Uterus (tissue), 4 donors: ENCODE data around the gene PPP2R2C. TPM values are rescaled to one million over a fixed set of nuclear protein-coding genes. Genes with fewer than 3 reads are reported as not detected.

Experiments
- DNase-seq, 2 donors: peaks; one replicate each; pipeline ENCODE4 v3.0.0-alpha.2; 2019 to 2020
- H3K27ac ChIP-seq, 2 donors: fragments of 200-600 bp; sonication (generic); 1 replicate in 1 of 2; 2 replicates in 1 of 2; pipeline ENCODE4 v1.5.1; 2016 to 2018
- H3K27me3 ChIP-seq, 2 donors: fragments of 200-600 bp; sonication (generic); one replicate each; pipeline ENCODE4 v1.5.1; 2018 to 2019; ENCODE audit warnings: control low read depth in 1 of 2
- H3K36me3 ChIP-seq, 2 donors: fragments of 200-600 bp; sonication (generic); one replicate each; pipeline ENCODE4 v1.5.1; 2019; ENCODE audit warnings: control low read depth in 1 of 2
- H3K4me1 ChIP-seq, 2 donors: fragments of 200-600 bp; sonication (generic); one replicate each; pipeline ENCODE4 v1.5.1; 2018 to 2019; ENCODE audit warnings: control low read depth in 1 of 2
- H3K4me3 ChIP-seq, 2 donors: fragments of 200-600 bp; sonication (generic); 1 replicate in 1 of 2; 2 replicates in 1 of 2; pipeline ENCODE4 v1.5.1; 2018 to 2019; ENCODE audit warnings: mild to moderate bottlenecking in 1 of 2
- H3K9me3 ChIP-seq, 2 donors: fragments of 200-600 bp; sonication (generic); one replicate each; pipeline ENCODE4 v1.5.1; 2019; ENCODE audit warnings: control low read depth in 1 of 2
- CTCF ChIP-seq, 4 experiments: fragments of 200-600 bp in 2 of 4; fragments of 450-650 bp in 2 of 4; sonication (generic) in 2 of 4; IDR thresholded peaks; one replicate each; pipeline ENCODE4 v1.5.1; 2016 to 2019; ENCODE audit warnings: antibody characterized with exemption in 4 of 4, mild to moderate bottlenecking in 2 of 4, moderate library complexity in 1 of 4
- POLR2A ChIP-seq, 2 donors: fragments of 450-650 bp; IDR thresholded peaks; one replicate each; pipeline ENCODE4 v1.6.1; 2016; ENCODE audit warnings: antibody characterized with exemption in 2 of 2, mild to moderate bottlenecking in 1 of 2, moderate library complexity in 1 of 2
- intact Hi-C: fragments of 100-400 bp; cut with DNase I; formaldehyde crosslinking; loops from one replicate; pipeline ENCODE4 v1.15.1; 2023; ENCODE audit warnings: low total_unique reads
- total RNA-seq, 4 donors: library from RNA; depleted of rRNA in 3 of 4; stranded (reverse); fragments of >200 nt in 3 of 4; gene quantifications; one replicate each; pipeline versions ENCODE4 v1.1.0 to v1.2.4, GENCODE V29; 2014 to 2023
- donor health status: DM: yes; HTN: yes; CAD: no.

Gene PPP2R2C
- total RNA-seq, 4 donors from 2014 or later: 2.9 to 49.1 (median 27.3) TPM

- no peaks in the 10 kb centered on the region for H3K36me3 ChIP-seq
- no peaks in the 10 kb centered on the region for H3K4me1 ChIP-seq
- no peaks in the 10 kb centered on the region for H3K27me3 ChIP-seq
- no peaks in the 10 kb centered on the region for H3K9me3 ChIP-seq
- no peak overlapping the region for H3K27ac ChIP-seq
- intact Hi-C loops: no loop called here
- no peak overlapping the region for H3K4me3 ChIP-seq
- TF ChIP-seq POLR2A (IDR thresholded peaks at IDR 0.05) (no peak), CTCF (IDR thresholded peaks at IDR 0.05) (no peak)
- no peak for DNase-seq
These were observed 26.8 kb upstream of the PPP2R2C start for GRCh38 chr4:6499238-6499600.

GRCh38 chr4:6498511-6499237 lies 26.3 kb upstream of the PPP2R2C start:
- H3K4me1 ChIP-seq: no peaks in the 10 kb centered on the region
- H3K4me3 ChIP-seq: no peak overlapping the region
- TF ChIP-seq POLR2A (IDR thresholded peaks at IDR 0.05) (no peak), CTCF (IDR thresholded peaks at IDR 0.05) (no peak)
- H3K9me3 ChIP-seq: no peaks in the 10 kb centered on the region
- H3K27me3 ChIP-seq: no peaks in the 10 kb centered on the region
- H3K27ac ChIP-seq: no peak overlapping the region
- intact Hi-C loops: no loop called here
- no peaks in the 10 kb centered on the region for H3K36me3 ChIP-seq
- no peak for DNase-seq

- no peaks in the 10 kb centered on the region for H3K9me3 ChIP-seq
- no peaks in the 10 kb centered on the region for H3K27me3 ChIP-seq
- H3K4me3 ChIP-seq: no peak overlapping the region
- H3K36me3 ChIP-seq: no peaks in the 10 kb centered on the region
- no peak for DNase-seq
- intact Hi-C loops: no loop called here
- no peaks in the 10 kb centered on the region for H3K4me1 ChIP-seq
- no peak for TF ChIP-seq CTCF (IDR thresholded peaks at IDR 0.05)
- no peak for TF ChIP-seq POLR2A (IDR thresholded peaks at IDR 0.05)
- H3K27ac ChIP-seq: no peak overlapping the region
These were observed 25.4 kb upstream of the PPP2R2C start for GRCh38 chr4:6497796-6498195.

- no peak for DNase-seq
- H3K4me3 ChIP-seq: no peak overlapping the region
- no peaks in the 10 kb centered on the region for H3K4me1 ChIP-seq
- no peak for TF ChIP-seq CTCF (IDR thresholded peaks at IDR 0.05)
- TF ChIP-seq POLR2A (IDR thresholded peaks at IDR 0.05): no peak
- intact Hi-C loops: no loop called here
- no peak overlapping the region for H3K27ac ChIP-seq
- H3K36me3 ChIP-seq: no peaks in the 10 kb centered on the region
- H3K27me3 ChIP-seq: no peaks in the 10 kb centered on the region
- H3K9me3 ChIP-seq: no peaks in the 10 kb centered on the region
These were observed 23.3 kb upstream of the PPP2R2C start for GRCh38 chr4:6495736-6496135.

GRCh38 chr4:6495296-6495590 lies 22.8 kb upstream of the PPP2R2C start:
- no peak for DNase-seq
- Histone ChIP-seq H3K27me3 (no peaks in the 10 kb centered on the region), H3K36me3 (no peaks in the 10 kb centered on the region), H3K27ac (no peak overlapping the region), H3K9me3 (no peaks in the 10 kb centered on the region), H3K4me3 (no peak overlapping the region), H3K4me1 (no peaks in the 10 kb centered on the region)
- intact Hi-C loops: no loop called here
- TF ChIP-seq POLR2A (IDR thresholded peaks at IDR 0.05) (no peak), CTCF (IDR thresholded peaks at IDR 0.05) (no peak)
